T-cell (primary cell): ENCODE results near the gene ABCA6. TPM values are rescaled to one million over a fixed set of nuclear protein-coding genes. Genes with fewer than 3 reads are reported as not detected.

Experiments
- ATAC-seq, 4 experiments: fragments of 200-7000 bp in 3 of 4; fragments of 150-1000 bp in 1 of 4; cut with Tn5 transposase; replicated peaks in 1 of 4; 1 replicate in 3 of 4; 2 replicates in 1 of 4; pipeline ENCODE4 v1.10.0; 2021; ENCODE audit warnings: moderate library complexity in 3 of 4, mild to moderate bottlenecking in 2 of 4, moderate number of reproducible peaks in 1 of 4
- CTCF ChIA-PET, 2 donors: fragments of 300-600 bp; sonication (Branson Sonifier 250); formaldehyde crosslinking; loops; one replicate each; lab custom pipeline; 2022; ENCODE audit warnings: antibody characterized with exemption in 2 of 2; lab: Charles Lee
- POLR2A ChIA-PET, 2 donors: fragments of 300-600 bp; sonication (Branson Sonifier 250); formaldehyde crosslinking; loops; one replicate each; lab custom pipeline; 2022; ENCODE audit warnings: antibody characterized with exemption in 2 of 2; lab: Charles Lee
- DNase-seq, 35 experiments: peaks; one replicate each; pipeline versions ENCODE4 v3.0.0 to v3.0.0-alpha.2; 2013 to 2023
- H3K27ac ChIP-seq: one replicate; pipeline ENCODE4 v1.5.1; 2013; ENCODE audit warnings: low read length
- H3K27me3 ChIP-seq, 2 experiments: replicated peaks in 1 of 2; 1 replicate in 1 of 2; 2 replicates in 1 of 2; pipeline versions ENCODE4 v1.6.1 to v1.7.0; 2013; ENCODE audit warnings: low read length in 1 of 2, mixed read lengths in 1 of 2; ENCODE audit not compliant: control insufficient read depth in 2 of 2, insufficient read depth in 2 of 2; ENCODE audit errors: extremely low read depth in 1 of 2
- H3K36me3 ChIP-seq, 2 donors: 1 replicate in 1 of 2; 2 replicates in 1 of 2; pipeline versions ENCODE4 v1.6.1 to v1.7.0; 2013; ENCODE audit warnings: low read length in 1 of 2; ENCODE audit not compliant: control insufficient read depth in 2 of 2, insufficient read depth in 1 of 2; ENCODE audit errors: extremely low read depth in 1 of 2
- H3K4me1 ChIP-seq, 2 experiments: 1 replicate in 1 of 2; 2 replicates in 1 of 2; pipeline versions ENCODE4 v1.6.1 to v1.7.0; 2013; ENCODE audit warnings: low read length in 2 of 2, mixed read lengths in 1 of 2; ENCODE audit not compliant: insufficient read depth in 2 of 2, control insufficient read depth in 1 of 2; ENCODE audit errors: extremely low read depth in 1 of 2
- H3K4me3 ChIP-seq, 2 donors: 1 replicate in 1 of 2; 2 replicates in 1 of 2; pipeline versions ENCODE4 v1.5.1 to v1.7.0; 2013; ENCODE audit warnings: mild to moderate bottlenecking in 2 of 2, low read length in 1 of 2, moderate library complexity in 1 of 2; ENCODE audit not compliant: control insufficient read depth in 1 of 2; ENCODE audit errors: extremely low read depth in 1 of 2
- H3K9me3 ChIP-seq: 2 replicates; pipeline ENCODE4 v1.7.0; 2013
- H3K27ac Mint-ChIP-seq, 2 donors: one replicate each; pipeline ENCODE4 v1.8.0; 2020 to 2021; ENCODE audit warnings: mild to moderate bottlenecking in 2 of 2, mixed read lengths in 2 of 2
- H3K27me3 Mint-ChIP-seq, 2 donors: one replicate each; pipeline ENCODE4 v1.8.0; 2021 to 2022; ENCODE audit warnings: mixed read lengths in 2 of 2
- H3K36me3 Mint-ChIP-seq: one replicate; pipeline ENCODE4 v1.8.0; 2021; ENCODE audit warnings: mixed read lengths
- H3K4me1 Mint-ChIP-seq, 3 donors: one replicate each; pipeline ENCODE4 v1.8.0; 2020 to 2022; ENCODE audit warnings: mixed read lengths in 3 of 3, mild to moderate bottlenecking in 1 of 3
- H3K4me3 Mint-ChIP-seq, 3 donors: one replicate each; pipeline ENCODE4 v1.8.0; 2020 to 2022; ENCODE audit warnings: mild to moderate bottlenecking in 3 of 3, mixed read lengths in 3 of 3, moderate library complexity in 3 of 3
- H3K9me3 Mint-ChIP-seq, 3 donors: one replicate each; pipeline ENCODE4 v1.8.0; 2020 to 2022; ENCODE audit warnings: mixed read lengths in 3 of 3
- WGBS: methylation state at CpG from one replicate; pipeline ENCODE4 v1.1.5; 2013; ENCODE audit warnings: missing lambda C conversion rate; ENCODE audit not compliant: insufficient coverage; 5-methylcytosine and 5-hydroxymethylcytosine counted together
- total RNA-seq, 35 experiments: library from RNA in 6 of 35; stranded (reverse) in 6 of 35; fragments of 120-200 nt in 1 of 35; gene quantifications; one replicate each; pipeline versions ENCODE4 v1.2.1 to v1.2.4 and lab custom pipeline; 2013 to 2026

ABCA6 gene
- total RNA-seq, 5 donors from 2014 or later (not counting 1 experiment from before 2014, with no cell fraction given): 0.25 to 1.2 (median 0.79) TPM

DNA sequence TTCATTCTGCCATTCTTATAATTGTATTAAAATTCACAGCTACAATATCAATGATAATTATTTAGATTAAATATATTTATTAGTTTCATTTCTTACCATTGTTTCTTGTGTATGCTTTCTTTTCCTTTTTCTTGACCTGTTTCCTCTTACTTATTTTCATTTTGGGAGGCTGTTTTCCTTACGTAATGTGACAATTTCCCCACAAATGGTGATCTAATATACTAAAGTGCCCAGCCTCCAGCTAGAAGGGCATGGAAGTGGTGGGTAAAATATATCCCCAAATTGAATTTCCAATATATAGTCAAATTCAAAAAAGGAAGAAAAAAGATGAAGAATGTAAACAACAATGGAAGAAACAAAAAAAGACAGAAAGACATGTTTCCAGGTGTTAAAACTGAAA is 1.5 kb upstream of the ABCA6 start:
- H3K27me3 Mint-ChIP-seq: peaks cover 3 to 6% of the 10 kb centered on the region in 2 donors
- POLR2A ChIA-PET: no interaction called here
- peaks cover 6% of the 10 kb centered on the region for H3K36me3 Mint-ChIP-seq
- Histone ChIP-seq H3K27ac (no peak overlapping the region), H3K36me3 (no peaks in the 10 kb centered on the region), H3K4me3 (no peak overlapping the region), H3K9me3 (no peaks in the 10 kb centered on the region), H3K4me1 (no peaks in the 10 kb centered on the region), H3K27me3 (no peaks in the 10 kb centered on the region)
- H3K27ac Mint-ChIP-seq: no peak overlapping the region
- WGBS: no CpG with 5 or more reads among the region's 1 CpG
- ATAC-seq (no peak), DNase-seq (no peak)
- no peak overlapping the region for H3K4me3 Mint-ChIP-seq
- H3K9me3 Mint-ChIP-seq: no peaks in the 10 kb centered on the region
- H3K4me1 Mint-ChIP-seq: no peaks in the 10 kb centered on the region
- CTCF ChIA-PET: no interaction called here

- H3K4me3 ChIP-seq: no peak overlapping the region
- WGBS: no CpG with 5 or more reads among the region's 3 CpGs
- no peak overlapping the region for H3K27ac ChIP-seq
- no peaks in the 10 kb centered on the region for H3K4me1 ChIP-seq
- peaks cover 4% of the 10 kb centered on the region for H3K36me3 Mint-ChIP-seq
- no peaks in the 10 kb centered on the region for H3K9me3 ChIP-seq
- no peaks in the 10 kb centered on the region for H3K36me3 ChIP-seq
- POLR2A ChIA-PET: no interaction called here
- no peak for DNase-seq
- no peak for ATAC-seq
- CTCF ChIA-PET: no interaction called here
- H3K4me3 Mint-ChIP-seq: no peak overlapping the region
- no peaks in the 10 kb centered on the region for H3K9me3 Mint-ChIP-seq
- H3K27me3 ChIP-seq: no peaks in the 10 kb centered on the region
- no peak overlapping the region for H3K27ac Mint-ChIP-seq
- H3K27me3 Mint-ChIP-seq: peaks cover 3 to 6% of the 10 kb centered on the region in 2 donors
- H3K4me1 Mint-ChIP-seq: no peaks in the 10 kb centered on the region
Observed at GRCh38 chr17:69142175-69142802, 594 bp upstream of the ABCA6 start.

DNA sequence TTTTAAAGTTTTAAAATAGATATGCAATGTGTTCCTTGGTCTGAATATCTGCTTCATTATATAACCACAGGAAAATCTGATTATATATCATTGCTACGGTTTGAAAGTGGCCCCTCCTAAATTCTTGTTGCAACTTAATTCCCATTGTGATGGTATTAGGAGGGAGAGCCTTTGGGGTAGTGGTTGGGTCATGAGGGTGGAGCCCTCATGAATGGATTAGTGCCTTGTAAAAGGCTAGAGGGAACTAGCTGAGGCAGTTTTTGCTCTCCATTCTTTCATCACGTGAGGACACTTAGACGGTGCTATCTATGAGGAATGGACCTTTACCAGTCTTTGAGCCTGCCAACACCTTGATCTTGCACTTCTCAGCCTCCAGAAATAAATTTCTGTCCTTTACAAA is 7.6 kb downstream of the ABCA6 start:
- ChIA-PET POLR2A (no interaction called here), CTCF (no interaction called here)
- Histone ChIP-seq H3K27me3 (no peaks in the 10 kb centered on the region), H3K4me3 (no peak overlapping the region), H3K9me3 (no peaks in the 10 kb centered on the region), H3K4me1 (no peaks in the 10 kb centered on the region), H3K27ac (no peak overlapping the region), H3K36me3 (no peaks in the 10 kb centered on the region)
- H3K27ac Mint-ChIP-seq: no peak overlapping the region
- no peaks in the 10 kb centered on the region for H3K27me3 Mint-ChIP-seq
- no CpG with 5 or more reads among the region's 3 CpGs for WGBS
- H3K4me3 Mint-ChIP-seq: no peak overlapping the region
- no peak for ATAC-seq
- DNase-seq: no peak
- H3K9me3 Mint-ChIP-seq: peaks cover 0 to 2% (median 0%) of the 10 kb centered on the region in 3 donors
- H3K36me3 Mint-ChIP-seq: peaks cover 11% of the 10 kb centered on the region
- no peaks in the 10 kb centered on the region for H3K4me1 Mint-ChIP-seq

DNA sequence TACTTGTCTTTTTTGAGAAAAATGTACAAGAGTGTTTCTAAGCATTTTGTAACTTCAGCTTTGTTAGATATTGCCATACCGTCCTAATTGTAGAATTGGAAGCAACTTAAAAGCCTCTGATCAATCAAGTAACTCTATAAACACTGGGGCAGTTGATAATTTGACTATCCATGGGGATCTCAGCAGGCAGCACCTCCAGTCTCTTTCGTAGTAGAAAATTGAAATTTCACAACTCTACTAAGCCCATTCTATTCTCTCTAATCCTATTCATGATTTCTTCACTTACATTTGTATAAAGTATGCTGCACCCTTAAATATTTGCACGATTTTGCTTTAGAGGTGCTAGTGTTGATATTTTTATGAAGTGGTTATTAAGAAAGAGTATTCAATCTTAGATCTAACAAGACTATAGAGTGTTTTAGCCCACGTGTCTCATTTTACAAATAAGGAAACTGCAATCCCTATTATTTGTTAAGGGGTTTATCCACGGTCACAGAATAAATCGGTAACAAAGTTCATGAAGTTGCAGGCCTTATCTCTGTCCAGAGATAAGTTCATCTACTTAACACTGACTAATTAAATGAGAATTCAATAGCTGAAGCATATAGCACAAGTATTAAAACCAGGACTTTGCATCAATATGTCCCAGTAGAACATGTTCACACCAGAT is 10.9 kb downstream of the ABCA6 start:
- Mint-ChIP-seq H3K27me3 (no peaks in the 10 kb centered on the region), H3K27ac (no peak overlapping the region), H3K9me3 (no peaks in the 10 kb centered on the region), H3K4me3 (no peak overlapping the region), H3K4me1 (no peaks in the 10 kb centered on the region), H3K36me3 (peaks cover 5% of the 10 kb centered on the region)
- WGBS: no CpG with 5 or more reads among the region's 6 CpGs
- no peak for ATAC-seq
- H3K4me3 ChIP-seq: no peak overlapping the region
- H3K4me1 ChIP-seq: no peaks in the 10 kb centered on the region
- no peaks in the 10 kb centered on the region for H3K36me3 ChIP-seq
- POLR2A ChIA-PET: no interaction called here
- H3K9me3 ChIP-seq: no peaks in the 10 kb centered on the region
- no peak overlapping the region for H3K27ac ChIP-seq
- no peak for DNase-seq
- CTCF ChIA-PET: no interaction called here
- no peaks in the 10 kb centered on the region for H3K27me3 ChIP-seq

DNA sequence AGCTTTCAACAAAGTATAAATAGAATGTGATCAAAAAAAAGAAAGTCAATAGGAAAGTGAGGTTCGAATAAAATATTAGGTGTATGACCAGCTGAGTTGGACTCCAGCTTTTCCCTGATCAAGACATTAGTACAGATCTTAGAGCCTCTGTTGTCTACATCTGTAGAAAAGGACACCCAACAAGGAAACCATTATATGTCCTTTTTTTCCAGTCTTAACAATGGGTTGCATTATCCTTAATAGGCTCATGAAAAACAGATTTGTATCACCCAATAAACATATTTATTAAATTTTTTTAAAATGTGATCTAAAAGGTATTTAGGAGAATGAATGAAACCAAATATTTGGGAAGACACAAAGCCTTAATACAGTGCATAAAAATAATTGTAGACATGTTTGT is 18.1 kb downstream of the ABCA6 start:
- no peaks in the 10 kb centered on the region for H3K27me3 ChIP-seq
- H3K9me3 ChIP-seq: no peaks in the 10 kb centered on the region
- Mint-ChIP-seq H3K27me3 (no peaks in the 10 kb centered on the region), H3K36me3 (no peaks in the 10 kb centered on the region), H3K9me3 (no peaks in the 10 kb centered on the region), H3K4me1 (no peaks in the 10 kb centered on the region), H3K27ac (no peak overlapping the region), H3K4me3 (no peak overlapping the region)
- CTCF ChIA-PET: no interaction called here
- H3K4me3 ChIP-seq: no peak overlapping the region
- ATAC-seq (no peak), DNase-seq (no peak)
- no peak overlapping the region for H3K27ac ChIP-seq
- POLR2A ChIA-PET: interaction anchor here in 1 of 2 donors (0.8 kb wide), 1 partner anchor 93 kb away, joined by 4 read pairs; no protein-coding TSS in a partner anchor
- H3K36me3 ChIP-seq: no peaks in the 10 kb centered on the region
- no CpG with 5 or more reads among the region's 1 CpG for whole genome bisulfite sequencing
- no peaks in the 10 kb centered on the region for H3K4me1 ChIP-seq

GRCh38 chr17:69122065-69122464 is 19.6 kb downstream of the ABCA6 start:
- Mint-ChIP-seq H3K4me1 (no peaks in the 10 kb centered on the region), H3K27me3 (no peaks in the 10 kb centered on the region), H3K36me3 (no peaks in the 10 kb centered on the region), H3K4me3 (no peak overlapping the region), H3K27ac (no peak overlapping the region), H3K9me3 (no peaks in the 10 kb centered on the region)
- 94% methylated on average over 2 of the region's 5 CpGs for WGBS
- no peaks in the 10 kb centered on the region for H3K36me3 ChIP-seq
- H3K27me3 ChIP-seq: no peaks in the 10 kb centered on the region
- H3K27ac ChIP-seq: no peak overlapping the region
- no peaks in the 10 kb centered on the region for H3K9me3 ChIP-seq
- H3K4me3 ChIP-seq: no peak overlapping the region
- CTCF ChIA-PET: no interaction called here
- ATAC-seq (no peak), DNase-seq (no peak)
- no peaks in the 10 kb centered on the region for H3K4me1 ChIP-seq
- POLR2A ChIA-PET: no interaction called here
